GM10266 (cell line): ENCODE results near the gene ZNF668.

Source experiments
- DNase-seq: peaks from one replicate; pipeline ENCODE4 v3.0.0; 2012; ENCODE audit errors: extremely low spot score
- TF ChIP-seq, protein P1 (sequence below): IDR thresholded peaks from 2 replicates; pipeline ENCODE4 v1.5.1; 2012; ENCODE audit warnings: mild to moderate bottlenecking, low read depth; ENCODE audit not compliant: control insufficient read depth, insufficient read depth; ENCODE audit errors: missing control alignments

The ZNF668 gene

DNA sequence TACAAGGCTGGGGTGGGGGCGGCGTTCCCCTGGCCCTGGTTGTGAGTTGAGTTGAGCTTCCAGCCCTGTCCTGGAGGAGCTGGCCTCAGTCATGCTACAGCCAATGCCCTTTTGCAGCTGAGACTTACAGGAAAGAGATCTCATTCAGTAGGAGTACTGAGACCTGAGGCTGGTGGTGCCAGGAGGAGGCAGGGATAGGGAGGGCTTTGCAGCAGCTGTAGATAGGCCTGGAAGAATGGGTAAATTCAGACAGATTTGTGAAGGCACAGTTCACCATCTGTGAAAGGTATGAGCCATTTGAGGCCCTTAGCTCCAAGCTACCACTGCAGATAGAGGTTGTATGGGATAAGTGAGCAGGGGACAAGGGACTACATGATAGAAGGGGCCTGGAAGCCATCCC, 35.0 kb downstream of the ZNF668 start:
- DNase-seq, result no peak
- TF ChIP-seq, protein P1, sequence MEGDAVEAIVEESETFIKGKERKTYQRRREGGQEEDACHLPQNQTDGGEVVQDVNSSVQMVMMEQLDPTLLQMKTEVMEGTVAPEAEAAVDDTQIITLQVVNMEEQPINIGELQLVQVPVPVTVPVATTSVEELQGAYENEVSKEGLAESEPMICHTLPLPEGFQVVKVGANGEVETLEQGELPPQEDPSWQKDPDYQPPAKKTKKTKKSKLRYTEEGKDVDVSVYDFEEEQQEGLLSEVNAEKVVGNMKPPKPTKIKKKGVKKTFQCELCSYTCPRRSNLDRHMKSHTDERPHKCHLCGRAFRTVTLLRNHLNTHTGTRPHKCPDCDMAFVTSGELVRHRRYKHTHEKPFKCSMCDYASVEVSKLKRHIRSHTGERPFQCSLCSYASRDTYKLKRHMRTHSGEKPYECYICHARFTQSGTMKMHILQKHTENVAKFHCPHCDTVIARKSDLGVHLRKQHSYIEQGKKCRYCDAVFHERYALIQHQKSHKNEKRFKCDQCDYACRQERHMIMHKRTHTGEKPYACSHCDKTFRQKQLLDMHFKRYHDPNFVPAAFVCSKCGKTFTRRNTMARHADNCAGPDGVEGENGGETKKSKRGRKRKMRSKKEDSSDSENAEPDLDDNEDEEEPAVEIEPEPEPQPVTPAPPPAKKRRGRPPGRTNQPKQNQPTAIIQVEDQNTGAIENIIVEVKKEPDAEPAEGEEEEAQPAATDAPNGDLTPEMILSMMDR, result no peak

DNA sequence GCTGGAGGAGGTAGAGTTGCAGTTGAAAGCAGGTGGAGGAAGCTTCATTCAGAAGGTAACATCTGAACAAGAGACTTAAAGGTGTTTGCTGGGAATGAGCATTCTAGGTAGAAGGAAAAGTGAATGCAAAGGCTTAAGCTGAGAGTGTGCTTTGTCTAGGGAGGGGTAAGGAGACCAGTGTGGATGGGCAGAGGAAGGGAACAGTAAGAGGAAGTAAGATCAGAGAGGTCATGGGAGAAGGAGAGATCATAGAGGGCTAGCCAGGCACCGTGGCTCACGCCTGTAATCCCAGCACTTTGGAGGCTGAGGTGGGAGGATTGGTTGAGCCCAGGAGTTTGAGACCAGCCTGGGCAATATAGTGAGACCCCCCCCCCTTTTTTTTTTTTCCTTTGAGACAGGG, 37.3 kb downstream of the ZNF668 start:
- DNase-seq, result no peak
- TF ChIP-seq, protein P1, result no peak

DNA sequence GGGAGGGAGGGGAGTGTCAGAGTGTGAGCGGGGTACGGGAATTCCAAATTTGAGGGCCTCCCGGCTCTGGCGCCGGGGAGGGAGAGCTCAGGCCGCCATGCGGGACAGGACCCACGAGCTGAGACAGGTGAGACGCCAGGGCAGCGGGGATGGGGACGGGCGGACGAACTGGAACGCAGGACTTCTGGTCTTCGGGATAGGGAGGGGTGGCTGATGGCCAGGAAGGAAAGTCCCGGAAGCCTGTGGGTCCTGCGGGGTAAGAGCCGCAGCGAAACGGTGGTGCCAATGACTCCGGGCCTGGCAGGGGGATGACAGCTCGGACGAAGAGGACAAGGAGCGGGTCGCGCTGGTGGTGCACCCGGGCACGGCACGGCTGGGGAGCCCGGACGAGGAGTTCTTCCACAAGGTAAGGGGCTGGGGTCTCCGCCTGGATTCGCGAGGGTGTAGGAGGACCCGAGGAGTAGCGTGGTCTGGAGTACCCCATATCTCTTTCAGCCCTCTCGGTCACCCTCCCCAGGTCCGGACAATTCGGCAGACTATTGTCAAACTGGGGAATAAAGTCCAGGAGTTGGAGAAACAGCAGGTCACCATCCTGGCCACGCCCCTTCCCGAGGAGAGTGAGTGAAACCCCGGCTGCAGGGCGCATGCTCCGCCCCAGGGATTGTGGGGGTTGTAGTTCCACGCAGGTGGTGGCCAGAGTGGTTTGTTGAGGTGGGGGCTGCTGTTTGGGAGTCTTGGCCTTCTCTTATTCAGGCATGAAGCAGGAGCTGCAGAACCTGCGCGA, 40.1 kb downstream of the ZNF668 start:
- TF ChIP-seq, protein P1, result no peak

DNA sequence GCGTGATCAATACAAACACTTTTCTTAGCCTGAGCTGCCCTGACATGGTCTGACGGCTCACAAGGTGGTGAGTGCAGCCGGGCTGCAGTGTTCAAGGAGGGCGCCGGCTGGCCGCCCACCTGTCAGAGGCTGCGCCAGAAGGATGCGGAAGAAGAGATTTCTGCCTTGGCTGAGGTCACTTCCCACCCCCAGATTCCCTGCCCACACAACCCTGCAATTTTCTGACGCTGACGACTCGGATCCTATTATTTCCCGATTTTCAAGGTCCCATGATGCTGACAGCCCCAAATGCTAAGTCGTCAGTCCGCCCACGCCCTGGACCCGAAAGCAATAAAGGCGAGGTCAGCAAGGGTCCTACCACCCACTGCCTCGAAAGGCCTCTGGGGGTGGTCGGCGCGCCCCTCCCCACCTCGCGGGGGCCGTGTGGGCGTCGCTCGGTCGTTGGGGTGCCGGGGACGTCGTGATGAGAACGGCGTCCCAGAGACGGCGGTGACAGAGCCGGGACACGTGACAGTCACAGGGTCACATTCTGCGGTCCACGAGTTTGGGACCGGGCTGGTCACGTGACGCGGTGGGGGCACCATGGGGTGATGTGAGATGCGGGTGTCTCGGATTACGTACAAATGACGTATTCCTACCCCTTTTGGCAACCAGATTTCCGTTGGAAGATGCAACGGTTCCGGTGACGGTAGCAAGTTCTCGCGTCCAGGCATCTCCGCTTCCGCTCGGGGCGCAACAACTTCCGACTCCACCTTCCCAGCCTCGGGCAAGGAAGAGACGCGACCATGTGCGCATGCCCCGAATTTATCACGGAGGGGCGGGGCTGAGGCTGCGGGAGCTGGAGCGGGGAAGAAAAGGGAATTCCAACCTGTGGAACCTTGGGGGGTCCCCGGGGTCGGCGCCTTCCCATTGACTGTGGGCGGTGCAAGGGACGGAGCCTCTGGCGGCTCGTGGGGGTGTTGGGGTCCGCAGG, 41.0 kb downstream of the ZNF668 start, which contains the start of gene STX4:
TSS of gene STX4 (plus strand) at position 823 of the 973 bp plus-strand sequence. CDS start 248 bp downstream, outside the sequence.
- peak; percentile 95 for DNase-seq
- TF ChIP-seq, protein P1, result no peak

More for the DNA sequence above, 40.1 kb downstream of the ZNF668 start:
- peak; percentile 95 for DNase-seq

DNA sequence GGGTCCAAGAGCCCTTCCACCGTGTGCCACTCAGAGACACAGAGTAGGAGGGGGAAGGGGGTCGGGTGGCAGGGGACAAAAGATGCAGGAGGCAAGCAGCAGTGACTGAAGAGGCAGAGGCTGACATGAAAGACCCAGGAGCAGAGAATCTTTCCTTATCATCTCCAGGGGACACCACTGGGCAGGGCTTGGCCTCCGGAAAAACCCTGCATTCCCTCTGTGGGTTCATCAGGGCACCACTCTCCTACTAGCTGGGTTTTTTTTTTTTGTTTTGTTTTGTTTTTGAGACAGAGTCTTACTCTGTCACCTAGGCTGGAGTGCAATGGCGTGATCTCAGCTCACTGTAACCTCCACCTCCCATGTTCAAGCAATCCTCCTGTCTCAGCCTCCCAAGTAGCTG, 42.8 kb downstream of the ZNF668 start:
- TF ChIP-seq, protein P1, result no peak
- DNase-seq, result no peak

DNA sequence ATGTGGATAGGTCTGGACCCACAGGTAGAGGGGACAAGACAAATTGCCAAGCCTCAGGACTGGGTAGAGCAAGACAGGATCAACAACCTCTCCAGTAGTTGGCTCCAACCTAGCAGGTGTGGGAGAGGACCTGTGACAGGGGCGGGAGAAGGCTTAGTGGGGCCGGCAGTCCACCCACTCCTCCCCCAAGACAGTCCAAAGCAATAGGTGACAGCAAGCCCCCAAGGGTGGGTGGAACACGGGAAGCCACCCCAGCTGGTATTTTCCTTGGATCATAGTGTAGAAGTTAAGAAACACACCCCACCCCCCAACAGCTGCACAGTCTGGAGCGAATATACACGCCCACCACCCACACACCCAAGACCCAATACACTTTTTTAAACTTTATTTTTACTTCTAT, 44.8 kb downstream of the ZNF668 start:
- TF ChIP-seq, protein P1, result no peak
- no peak for DNase-seq
